IgD-negative memory B cell (primary cell): Measurements from ENCODE around the gene ABAT. TPM values are rescaled to one million over a fixed set of nuclear protein-coding genes. Genes with fewer than 3 reads are reported as not detected.
A peak's percentile ranks its signal among the peaks of the same experiment; 100 is the strongest.

ENCODE experiments used
- H3K27ac Mint-ChIP-seq, 3 donors: one replicate each; pipeline ENCODE4 v1.8.0; 2020 to 2022; ENCODE audit warnings: mild to moderate bottlenecking in 3 of 3, mixed read lengths in 3 of 3, moderate library complexity in 1 of 3
- H3K27me3 Mint-ChIP-seq: one replicate; pipeline ENCODE4 v1.8.0; 2021; ENCODE audit warnings: mixed read lengths
- H3K36me3 Mint-ChIP-seq: one replicate; pipeline ENCODE4 v1.8.0; 2020; ENCODE audit warnings: mild to moderate bottlenecking, mixed read lengths
- H3K4me1 Mint-ChIP-seq, 3 donors: one replicate each; pipeline ENCODE4 v1.8.0; 2020 to 2022; ENCODE audit warnings: mixed read lengths in 3 of 3, mild to moderate bottlenecking in 1 of 3
- H3K4me3 Mint-ChIP-seq, 4 donors: one replicate each; pipeline ENCODE4 v1.8.0; 2020 to 2022; ENCODE audit warnings: mild to moderate bottlenecking in 4 of 4, mixed read lengths in 4 of 4, moderate library complexity in 3 of 4
- H3K9me3 Mint-ChIP-seq, 3 donors: one replicate each; pipeline ENCODE4 v1.8.0; 2020 to 2021; ENCODE audit warnings: mixed read lengths in 3 of 3, mild to moderate bottlenecking in 1 of 3
- polyA plus RNA-seq: library from polyadenylated mRNA; unstranded; fragments of 300-500 nt; fragmentation: Illumina TruSeq; gene quantifications from one replicate; pipeline ENCODE4 v1.2.3, GENCODE V29; 2021

The ABAT gene
- polyA plus RNA-seq, 1 donor from 2014 or later: 3.3 TPM

DNA sequence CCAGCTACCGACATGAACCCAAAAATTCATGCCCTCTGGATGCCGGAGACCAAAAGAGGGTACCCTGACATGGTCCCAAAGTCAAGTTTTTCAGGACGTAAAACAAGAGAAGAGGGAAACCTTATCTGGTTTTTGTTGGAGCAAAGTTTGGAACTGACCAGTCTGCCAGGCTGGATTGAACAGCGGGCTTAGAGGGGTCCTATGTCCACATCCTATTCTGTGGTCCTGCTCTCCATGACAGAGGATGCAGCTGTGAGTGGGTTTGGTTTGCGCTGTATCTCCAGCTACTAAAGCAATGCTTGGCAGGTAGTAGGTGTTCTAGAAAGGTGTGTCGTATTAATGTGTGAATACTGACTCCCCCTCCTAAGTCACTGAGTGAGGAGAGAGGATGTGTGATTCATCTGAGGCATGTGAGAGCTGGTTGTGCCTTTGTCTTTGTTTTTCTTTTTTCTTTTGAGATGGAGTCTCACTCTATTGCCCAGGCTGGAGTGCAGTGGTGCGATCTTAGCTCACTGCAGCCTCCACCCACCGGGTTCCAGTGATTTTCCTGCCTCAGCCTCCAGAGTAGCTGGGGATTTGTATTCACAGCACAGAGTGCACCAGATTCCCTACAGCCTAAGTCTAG is 154.2 kb downstream of the ABAT start:
- Mint-ChIP-seq H3K27me3 (no peaks in the 10 kb centered on the region), H3K9me3 (no peaks in the 10 kb centered on the region), H3K27ac (no peak overlapping the region), H3K4me3 (no peak overlapping the region), H3K4me1 (peaks cover 7 to 10% (median 9%) of the 10 kb centered on the region in 3 donors), H3K36me3 (peaks cover 11% of the 10 kb centered on the region)

DNA sequence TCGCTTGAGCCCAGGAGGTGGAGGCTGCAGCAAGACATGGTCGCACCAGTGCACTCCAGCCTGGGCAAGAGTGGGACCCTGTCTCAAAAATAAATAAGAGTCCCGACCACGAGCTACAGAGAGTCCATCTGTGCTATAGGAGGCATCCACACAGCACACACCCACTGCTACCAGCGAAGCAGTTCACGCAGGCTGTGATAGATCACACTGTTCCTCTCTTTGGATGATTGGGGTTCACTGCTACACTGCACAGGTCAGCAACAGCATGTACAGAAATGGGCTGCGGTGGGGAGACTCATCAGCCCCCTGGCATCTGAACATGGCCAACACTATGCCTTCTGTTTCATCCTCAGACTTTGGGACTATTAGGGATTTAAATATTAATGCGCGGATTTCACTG is 157.0 kb downstream of the ABAT start:
- Mint-ChIP-seq H3K27me3 (no peaks in the 10 kb centered on the region), H3K4me1 (peaks cover 7 to 11% (median 10%) of the 10 kb centered on the region in 3 donors), H3K36me3 (peaks cover 14% of the 10 kb centered on the region), H3K4me3 (peak overlapping the region in 1 of 4 donors; percentile 82), H3K9me3 (no peaks in the 10 kb centered on the region), H3K27ac (no peak overlapping the region)

DNA sequence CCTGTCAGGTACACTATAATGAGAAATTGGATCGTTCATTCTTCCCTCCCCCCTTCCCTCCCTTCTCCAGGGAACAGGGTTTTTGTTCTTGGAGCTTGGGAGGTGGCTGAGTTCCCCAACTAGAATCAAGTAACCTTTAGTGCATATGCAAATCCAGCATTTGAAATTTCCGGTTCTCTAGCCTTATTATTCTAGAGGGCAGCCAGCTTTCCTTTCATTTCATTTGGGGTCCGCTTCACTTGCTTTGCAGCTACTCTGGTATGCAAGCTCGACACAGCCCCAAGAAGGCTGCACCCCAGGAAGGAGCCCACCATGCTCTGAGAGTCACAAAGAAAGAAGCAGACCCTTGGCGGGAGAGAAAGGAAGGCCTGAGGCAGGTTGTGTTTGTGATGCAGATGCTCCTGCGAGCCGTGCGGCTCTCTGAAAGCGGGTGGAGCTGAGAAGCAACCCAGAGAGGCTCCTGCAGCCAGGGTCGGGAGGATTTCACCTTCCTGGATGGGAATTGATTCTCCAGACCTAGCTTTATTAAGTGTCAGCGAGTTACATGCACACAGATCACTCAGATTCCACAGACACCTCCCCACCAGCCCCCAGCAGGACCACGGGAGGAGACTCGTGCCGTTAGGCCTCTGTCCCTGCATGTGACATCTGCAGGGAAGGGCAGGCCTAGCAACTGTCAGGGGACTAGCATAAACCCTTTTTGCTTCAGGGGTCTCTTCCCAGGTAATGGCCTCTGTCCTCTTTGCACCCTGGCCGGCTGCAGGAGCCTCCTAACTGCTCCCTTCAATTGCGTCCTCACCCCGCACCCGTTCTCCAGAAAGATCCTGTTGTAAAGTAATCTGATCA is 157.7 kb downstream of the ABAT start:
- no peaks in the 10 kb centered on the region for H3K27me3 Mint-ChIP-seq
- H3K4me1 Mint-ChIP-seq: peaks cover 7 to 11% (median 10%) of the 10 kb centered on the region in 3 donors
- no peaks in the 10 kb centered on the region for H3K9me3 Mint-ChIP-seq
- H3K27ac Mint-ChIP-seq: peak overlapping the region in 1 of 3 donors; percentile 31
- H3K4me3 Mint-ChIP-seq: peak overlapping the region in 1 of 4 donors; percentile 82
- peaks cover 14% of the 10 kb centered on the region for H3K36me3 Mint-ChIP-seq

DNA sequence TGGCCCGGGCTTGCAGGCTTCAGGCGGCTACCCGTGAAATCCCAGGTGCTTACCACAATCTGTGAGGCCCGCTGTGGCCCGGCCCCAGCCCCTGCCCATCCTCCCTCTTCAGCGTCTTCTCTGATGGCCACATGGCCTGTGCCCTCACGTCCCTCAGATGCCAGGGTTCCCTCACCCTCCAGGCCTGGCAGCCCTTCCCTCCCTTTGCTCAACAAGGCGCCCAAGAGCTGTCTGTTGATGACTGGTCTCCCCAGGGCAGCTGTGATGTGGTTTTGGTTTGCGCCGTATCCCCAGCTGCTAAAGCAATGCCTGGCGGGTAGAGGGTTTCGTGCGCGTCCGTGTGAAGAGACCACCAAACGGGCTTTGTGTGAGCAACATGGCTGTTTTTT is 158.3 kb downstream of the ABAT start:
- H3K27me3 Mint-ChIP-seq: no peaks in the 10 kb centered on the region
- no peak overlapping the region for H3K4me3 Mint-ChIP-seq
- peaks cover 14% of the 10 kb centered on the region for H3K36me3 Mint-ChIP-seq
- H3K27ac Mint-ChIP-seq: no peak overlapping the region
- H3K4me1 Mint-ChIP-seq: peaks cover 7 to 11% (median 10%) of the 10 kb centered on the region in 3 donors
- H3K9me3 Mint-ChIP-seq: no peaks in the 10 kb centered on the region

Other genes with a start within 250 kb of the ABAT start
- gene TMEM114, start 84.1 kb upstream of the ABAT start, polyA plus RNA-seq: not detected
- gene METTL22, start 52.9 kb upstream of the ABAT start, polyA plus RNA-seq: 17.5 TPM
- 11.3 TPM for gene TMEM186, start 123.0 kb downstream of the ABAT start, polyA plus RNA-seq
- gene PMM2, start 123.2 kb downstream of the ABAT start, polyA plus RNA-seq: 32.3 TPM
- gene CARHSP1, start 194.4 kb downstream of the ABAT start, polyA plus RNA-seq: 36.4 TPM
- gene LITAFD, start 207.7 kb downstream of the ABAT start, polyA plus RNA-seq: not detected